Measurements from ENCODE around the gene AGBL4.

The AGBL4 gene

DNA sequence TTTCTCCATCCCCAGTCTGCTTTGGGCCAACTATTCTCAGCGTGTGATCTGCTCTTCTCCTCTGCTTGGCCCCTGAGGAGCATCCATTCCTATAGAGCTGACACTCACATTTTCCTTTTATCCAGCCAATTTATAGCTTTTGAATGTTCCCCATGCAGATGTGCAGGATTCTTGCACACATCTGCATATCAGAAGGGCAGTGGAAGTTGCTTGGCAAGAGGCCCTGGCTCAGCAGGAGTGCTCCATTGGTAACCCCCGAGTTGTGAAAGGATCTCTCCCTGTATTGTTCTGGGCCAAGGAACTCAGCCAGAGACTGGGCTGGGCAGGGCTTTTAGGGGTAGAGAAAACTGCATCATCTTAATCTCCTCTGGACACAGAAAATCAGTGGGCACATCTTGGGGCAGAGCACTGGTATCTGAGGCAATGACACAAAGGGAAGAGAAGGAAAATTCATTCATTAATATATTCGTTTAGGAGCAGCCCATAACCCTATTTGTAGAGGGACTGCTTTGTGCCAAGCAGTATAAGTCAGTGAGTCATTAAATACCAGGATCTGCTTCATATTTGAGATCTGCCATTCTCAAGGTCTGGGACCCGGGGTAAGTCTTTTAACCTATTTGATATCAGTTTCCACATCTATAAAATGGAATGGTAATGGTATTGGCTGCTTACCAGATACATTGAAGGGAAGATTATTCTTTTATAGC lies 1216.0 kb downstream of the AGBL4 start:
- DNase-seq, result no peak

DNA sequence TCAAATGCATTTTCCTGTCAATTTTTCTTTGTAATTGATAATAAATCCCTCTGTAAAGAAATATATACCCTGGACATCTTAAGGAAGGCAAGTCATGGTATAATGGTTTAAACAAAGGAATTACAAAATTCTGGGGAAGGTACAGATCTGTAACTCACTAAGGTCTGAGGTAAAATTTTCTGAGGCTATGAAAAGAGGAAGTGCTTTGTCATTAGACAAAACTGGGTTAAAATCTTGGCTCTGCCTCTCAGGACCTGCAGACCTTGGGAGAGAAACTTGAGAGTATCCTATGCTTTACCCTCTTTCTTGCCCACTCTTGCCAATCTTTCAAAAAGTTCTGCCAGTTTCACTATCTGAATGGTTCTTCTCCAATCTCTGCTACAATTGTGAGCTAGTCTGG lies 1220.3 kb downstream of the AGBL4 start:
- DNase-seq, result no peak

GRCh38 chr1:48794816-48795215 lies 1228.9 kb downstream of the AGBL4 start:
- DNase-seq, result no peak

DNA sequence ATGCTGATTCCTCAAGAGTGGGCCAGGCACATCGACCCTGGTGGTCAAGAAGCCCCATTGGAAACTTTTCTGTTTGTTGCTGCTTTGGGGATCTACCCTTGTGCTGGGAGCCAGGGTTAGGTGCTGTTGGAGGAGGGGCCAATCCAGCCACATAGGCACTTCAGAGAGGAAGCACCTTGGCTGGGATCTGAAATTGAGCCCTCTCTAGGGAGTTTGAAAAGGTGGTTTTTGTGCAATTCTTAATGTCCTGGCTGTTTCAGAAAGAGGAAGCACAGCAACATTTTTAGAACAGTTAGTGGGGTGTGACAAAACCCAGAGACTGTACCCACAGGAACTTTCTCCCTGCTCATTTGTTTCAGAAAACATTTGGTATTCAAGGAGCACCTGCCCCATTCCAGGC lies 1229.9 kb downstream of the AGBL4 start:
- no peak for DNase-seq

DNA sequence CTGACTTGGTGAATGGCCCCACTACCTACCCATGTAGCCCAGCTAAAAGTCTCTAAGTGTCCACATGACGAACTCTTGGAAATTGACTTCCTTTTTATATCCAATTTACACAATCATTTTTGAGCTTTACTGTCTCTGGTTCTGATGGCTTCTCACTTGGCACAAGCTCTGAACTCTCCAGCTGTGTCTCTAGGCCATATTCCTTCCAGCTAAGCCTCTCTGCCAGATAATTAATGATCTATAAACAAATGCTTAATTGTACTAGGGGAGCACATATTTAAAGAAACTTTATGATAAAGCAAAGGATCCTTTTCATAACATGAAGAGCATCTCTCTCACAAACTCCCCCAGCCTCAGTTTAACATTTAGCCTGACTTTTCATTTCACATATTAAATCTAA lies 1230.8 kb downstream of the AGBL4 start:
- DNase-seq, result no peak

- no peak for DNase-seq
Measured at GRCh38 chr1:48790397-48790796, 1233.4 kb downstream of the AGBL4 start.

DNA sequence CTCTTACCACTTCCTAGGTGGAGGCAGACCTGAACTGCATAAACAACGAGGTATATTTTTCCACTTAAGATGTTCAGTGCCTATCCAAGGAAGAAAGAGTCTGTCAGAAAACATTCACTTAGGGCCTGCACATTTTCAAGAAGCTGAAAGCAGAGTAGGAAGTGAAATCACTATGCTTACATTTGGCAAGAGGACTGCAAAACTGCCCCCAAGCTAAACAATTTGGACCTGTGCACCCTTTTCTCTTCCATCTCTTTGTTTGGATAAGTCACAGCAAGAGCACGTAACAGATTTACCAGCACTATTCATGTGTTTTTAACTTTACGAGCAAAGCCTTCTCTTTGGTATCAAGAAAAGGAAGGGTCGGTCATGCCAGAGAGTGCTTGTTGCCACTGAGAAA lies 1233.9 kb downstream of the AGBL4 start:
- DNase-seq, result no peak

DNA sequence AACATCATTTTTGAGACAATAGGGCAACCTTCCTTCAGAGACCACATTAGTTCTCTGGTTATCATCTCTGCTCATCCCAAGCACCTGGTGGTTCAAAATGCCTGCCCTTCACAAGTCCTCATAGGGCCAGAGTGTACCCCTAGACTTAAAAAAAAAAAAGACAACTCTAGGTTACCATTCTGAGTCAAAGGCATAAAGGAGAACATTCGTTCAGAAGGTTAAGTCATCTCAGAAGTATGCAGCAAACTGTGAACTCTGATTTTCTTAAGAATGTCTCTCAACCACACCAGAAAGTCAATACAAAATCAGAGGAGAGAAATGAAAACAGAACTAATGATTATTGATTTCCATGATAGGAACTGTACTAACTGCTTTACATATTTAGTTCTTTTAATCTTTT lies 1237.9 kb downstream of the AGBL4 start:
- DNase-seq, result no peak

DNA sequence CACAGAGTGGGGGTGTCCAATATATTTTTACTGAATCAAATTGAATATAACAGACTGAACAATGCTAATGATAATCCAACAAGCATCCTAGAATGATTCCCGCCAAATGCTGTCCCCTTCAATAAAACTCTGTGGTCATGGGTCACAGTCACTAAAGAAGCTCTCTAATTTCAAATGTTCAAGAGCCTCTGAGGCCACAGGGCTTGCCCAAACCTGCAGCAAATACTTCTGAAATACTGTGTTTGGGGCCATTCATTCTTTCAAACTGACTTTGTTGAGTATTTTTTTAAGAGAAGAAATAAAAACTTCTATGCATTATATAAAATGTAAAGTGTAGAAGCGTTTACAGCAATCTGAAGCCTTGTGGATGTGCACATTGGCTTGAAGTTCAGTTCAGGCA lies 1239.5 kb downstream of the AGBL4 start:
- no peak for DNase-seq

DNA sequence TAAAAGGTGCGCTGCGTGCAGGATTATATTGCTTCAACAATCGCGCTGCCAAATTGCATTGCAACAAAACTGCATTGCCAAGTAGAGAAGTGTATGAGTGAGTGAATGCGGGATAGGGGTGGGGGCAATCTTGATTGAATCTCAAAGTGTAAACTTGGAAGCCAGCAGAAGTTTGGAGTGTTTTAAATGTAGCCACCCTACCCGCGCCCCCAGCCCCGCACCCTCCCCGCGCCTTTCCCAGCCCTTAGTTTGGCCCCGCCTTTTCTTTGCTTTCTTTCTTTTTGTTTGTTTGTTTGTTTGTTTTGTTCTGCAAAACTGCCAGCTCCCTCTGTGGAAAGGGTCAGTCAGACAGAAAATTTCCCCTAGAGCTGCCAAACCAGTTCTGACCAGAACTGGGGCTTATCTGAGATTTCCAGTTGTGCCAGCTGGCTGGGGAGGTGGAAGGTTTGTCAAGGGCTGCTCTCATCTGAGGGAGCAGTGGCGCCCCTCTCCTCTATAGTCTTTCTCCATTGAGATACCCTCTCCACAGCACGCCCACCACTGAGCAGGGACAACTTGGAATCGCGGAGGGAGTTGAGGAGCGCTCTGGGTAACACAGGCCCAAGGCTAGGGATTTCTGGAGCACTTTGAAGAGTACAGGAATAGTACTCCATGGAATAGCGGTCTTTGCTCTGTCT lies 1246.4 kb downstream of the AGBL4 start:
- DNase-seq, result no peak

- DNase-seq, result peak; percentile 46 to 61
Measured at GRCh38 chr1:48776393-48777218, 1247.1 kb downstream of the AGBL4 start, which contains the start of gene BEND5. Gene BEND5 (minus strand): TSS chr1:48776891. CDS start chr1:48776831, 60 bp downstream.

- no peak for DNase-seq
Measured at GRCh38 chr1:48775831-48776392, 1247.8 kb downstream of the AGBL4 start.

GRCh38 chr1:48773133-48773532 lies 1250.6 kb downstream of the AGBL4 start:
- DNase-seq, result no peak

DNA sequence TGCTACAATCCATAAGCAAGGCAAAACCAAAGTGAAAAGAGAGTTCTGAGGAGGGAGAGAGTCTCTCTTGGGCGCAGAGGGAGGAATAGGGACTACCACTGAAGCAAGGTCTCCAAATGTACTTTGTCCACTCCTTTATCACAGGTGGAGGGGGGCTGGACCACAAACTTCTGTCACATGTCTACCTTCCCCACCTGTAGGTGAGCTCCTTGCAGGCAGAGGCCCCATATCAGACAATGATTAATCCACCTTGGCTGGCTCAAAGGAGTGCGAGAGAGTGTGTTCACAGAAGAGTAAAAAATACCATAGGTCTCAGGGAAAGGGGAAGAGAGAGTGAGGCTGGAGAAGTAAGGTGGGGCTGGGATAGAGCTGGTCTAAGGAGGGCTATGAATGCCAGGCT lies 1251.5 kb downstream of the AGBL4 start:
- DNase-seq, result no peak

DNA sequence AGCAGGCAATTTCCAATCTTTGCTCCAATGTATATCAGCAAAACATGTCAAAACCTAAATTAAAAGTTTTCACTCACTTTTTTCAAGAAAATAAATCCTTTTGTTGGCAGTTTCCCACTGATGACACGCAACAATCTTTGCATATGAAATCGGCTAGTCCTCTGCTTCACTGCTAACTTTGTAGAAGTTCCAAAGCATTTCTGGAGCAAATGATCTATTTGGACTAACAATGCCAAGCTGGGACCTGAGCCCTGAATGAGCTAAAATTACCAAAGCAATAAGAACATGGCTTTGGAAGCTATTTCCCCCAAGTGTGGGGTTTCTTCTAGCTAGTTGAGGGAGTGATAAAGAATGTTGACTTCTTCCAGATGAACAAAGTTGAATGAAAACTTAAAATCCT lies 1252.2 kb downstream of the AGBL4 start:
- no peak for DNase-seq

DNA sequence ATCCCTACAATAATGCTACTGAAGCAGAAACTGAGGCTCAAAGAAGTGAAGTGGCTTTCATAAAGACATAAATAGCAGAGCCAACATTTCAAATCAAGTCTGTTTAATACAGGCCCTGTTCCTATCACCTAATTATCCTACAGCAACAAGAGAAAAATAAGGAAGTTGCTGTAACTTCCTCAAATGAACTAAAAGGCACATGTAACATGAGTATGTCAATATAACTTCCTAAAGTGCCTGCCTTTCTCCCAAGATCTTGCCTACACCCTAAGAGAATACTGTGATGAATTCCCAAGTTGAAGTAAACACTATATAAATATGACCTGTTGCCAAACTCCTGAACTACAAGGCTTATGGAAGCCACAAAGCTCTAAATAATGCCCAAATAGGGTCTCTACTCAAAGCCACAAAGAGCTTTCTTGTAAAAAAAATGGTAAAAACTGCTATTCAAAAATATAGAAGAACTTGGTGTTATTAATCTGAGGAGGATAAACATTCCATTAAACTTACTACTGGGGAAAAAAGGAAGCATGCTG lies 1255.7 kb downstream of the AGBL4 start:
- DNase-seq, result no peak

DNA sequence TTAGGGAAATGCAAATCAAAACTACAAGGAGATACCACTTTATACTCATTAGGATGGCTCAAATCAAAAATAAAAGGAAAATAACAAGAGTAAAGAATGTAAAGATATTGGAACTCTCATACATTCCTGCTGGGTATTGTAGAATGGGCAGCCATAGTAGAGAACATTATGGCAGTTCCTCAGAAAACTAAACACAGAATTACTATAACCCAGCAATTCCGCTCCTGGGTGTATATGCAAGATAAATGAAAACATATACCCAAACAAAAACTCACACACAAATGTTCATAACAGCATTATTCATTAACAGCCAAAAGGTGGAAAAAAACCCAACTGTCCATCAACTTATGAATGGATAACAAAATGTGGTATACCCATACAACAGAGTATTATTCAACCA lies 1258.4 kb downstream of the AGBL4 start:
- DNase-seq, result no peak

DNA sequence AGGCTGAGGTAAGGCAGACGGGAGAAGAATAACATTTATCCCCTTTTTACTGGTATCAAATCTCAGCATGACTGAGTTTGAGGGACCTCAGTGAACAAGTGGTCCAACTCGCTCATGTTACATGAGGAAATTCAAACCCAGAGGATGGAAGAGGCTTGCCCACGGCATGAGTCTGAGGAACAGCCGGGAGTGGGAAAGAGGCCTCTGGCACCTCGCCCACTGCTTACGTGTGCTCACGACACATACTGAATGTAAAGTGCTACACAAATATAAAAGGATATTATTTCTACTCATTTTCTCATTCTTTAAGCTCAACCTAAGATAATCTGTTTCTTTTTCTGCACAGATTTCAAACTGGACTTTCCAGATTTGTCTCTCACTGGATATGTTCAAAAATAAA lies 1261.8 kb downstream of the AGBL4 start:
- no peak for DNase-seq

GRCh38 chr1:48761411-48761810 lies 1262.3 kb downstream of the AGBL4 start:
- no peak for DNase-seq

- DNase-seq, result no peak
Measured at GRCh38 chr1:48760857-48761256, 1262.9 kb downstream of the AGBL4 start.

DNA sequence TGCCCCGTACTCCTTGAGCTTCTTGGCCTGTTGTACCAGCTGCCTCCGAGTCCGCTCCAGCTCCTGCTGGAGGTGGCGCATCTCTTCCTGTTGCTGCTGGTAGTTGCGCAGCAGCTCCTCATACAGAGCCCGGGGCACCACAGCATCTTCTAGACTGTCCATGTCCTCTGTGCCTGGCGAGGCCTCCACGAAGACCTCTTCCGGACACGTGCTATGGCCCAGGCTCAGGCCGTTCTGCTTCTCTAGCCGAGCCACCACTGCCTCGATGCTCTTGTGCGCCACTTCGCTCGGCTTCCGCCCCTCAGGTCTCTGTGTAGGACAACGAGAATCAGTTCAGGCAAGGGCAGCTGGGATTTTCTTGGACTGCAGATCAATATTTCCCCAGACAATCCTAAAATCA lies 1264.8 kb downstream of the AGBL4 start:
- no peak for DNase-seq

- no peak for DNase-seq
Measured at GRCh38 chr1:48757363-48757762, 1266.4 kb downstream of the AGBL4 start.

DNA sequence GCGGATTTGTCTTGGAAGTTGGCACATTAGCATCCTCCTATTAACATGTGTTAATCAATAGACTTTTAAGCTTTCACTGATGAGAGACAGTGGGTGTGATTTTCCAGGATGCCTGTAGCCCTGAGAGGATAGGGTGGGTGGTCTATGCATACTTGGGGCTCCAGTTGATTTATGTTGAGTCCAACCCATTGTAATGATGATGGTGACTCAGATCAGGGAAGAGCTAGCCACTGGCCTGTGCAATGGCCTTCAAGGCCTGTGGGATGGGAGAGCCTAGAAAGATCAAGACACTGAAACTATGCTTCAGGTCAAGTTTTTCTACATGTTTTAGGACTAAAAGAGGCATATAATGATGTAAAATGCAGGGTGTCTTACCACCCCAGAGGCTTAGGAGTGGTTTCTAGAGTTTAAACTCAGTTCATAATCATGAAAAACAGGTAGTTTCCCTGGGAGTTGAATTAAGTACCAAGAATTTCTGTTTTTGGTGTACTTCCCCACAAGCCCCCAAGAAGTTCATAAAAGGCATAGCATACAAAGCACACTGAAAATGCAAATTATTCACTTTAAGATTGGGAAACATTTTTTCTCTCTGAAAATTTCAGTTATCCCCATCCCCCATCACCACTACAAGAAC lies 1267.0 kb downstream of the AGBL4 start:
- no peak for DNase-seq
